Loucy (cell line): ENCODE measurements around the gene CACHD1.

Experiments used
- H2AFZ ChIP-seq: fragments of 200-600 bp; sonication (generic); 2 replicates; pipeline ENCODE4 v1.6.0; 2016; ENCODE audit warnings: antibody characterized with exemption, mild to moderate bottlenecking, low read length, moderate library complexity
- H3F3A ChIP-seq: fragments of 200-600 bp; 2 replicates; pipeline ENCODE4 v1.6.0; 2016; ENCODE audit warnings: antibody characterized with exemption, low read depth, mild to moderate bottlenecking
- H3K27me3 ChIP-seq: fragments of 200-600 bp; sonication (generic); 2 replicates; pipeline ENCODE4 v1.6.1; 2014; ENCODE audit warnings: low read length, mild to moderate bottlenecking; ENCODE audit not compliant: insufficient read depth, poor library complexity, severe bottlenecking
- H3K36me3 ChIP-seq: fragments of 200-600 bp; sonication (generic); 2 replicates; pipeline ENCODE4 v1.6.1; 2016; ENCODE audit warnings: low read length; ENCODE audit not compliant: insufficient read depth
- H3K4me1 ChIP-seq: fragments of 200-600 bp; sonication (generic); 2 replicates; pipeline ENCODE4 v1.5.1; 2014; ENCODE audit warnings: low read length, mild to moderate bottlenecking; ENCODE audit not compliant: insufficient read depth, poor library complexity, severe bottlenecking
- H3K4me2 ChIP-seq: fragments of 200-600 bp; sonication (generic); 2 replicates; pipeline ENCODE4 v1.6.0; 2014; ENCODE audit warnings: antibody characterized with exemption, low read length, low read depth, mild to moderate bottlenecking; ENCODE audit not compliant: poor library complexity, severe bottlenecking
- H3K4me3 ChIP-seq: fragments of 200-600 bp; sonication (generic); 2 replicates; pipeline ENCODE4 v1.5.1; 2014; ENCODE audit warnings: low read length, mild to moderate bottlenecking, mixed read lengths; ENCODE audit not compliant: poor library complexity, severe bottlenecking
- H3K79me2 ChIP-seq: fragments of 200-600 bp; sonication (generic); 2 replicates; pipeline ENCODE4 v1.6.1; 2014; ENCODE audit warnings: low read length; ENCODE audit not compliant: insufficient read depth
- H3K9ac ChIP-seq: fragments of 200-600 bp; sonication (generic); 2 replicates; pipeline ENCODE4 v1.6.0; 2014; ENCODE audit warnings: mild to moderate bottlenecking, low read depth, low read length, moderate library complexity; ENCODE audit not compliant: poor library complexity, severe bottlenecking
- H3K9me2 ChIP-seq: fragments of 200-600 bp; sonication (generic); replicated peaks from 2 replicates; pipeline ENCODE4 v1.6.1; 2016; ENCODE audit warnings: low read depth, low read length, mixed read lengths
- H3K9me3 ChIP-seq: fragments of 200-600 bp; sonication (generic); 2 replicates; pipeline ENCODE4 v1.6.1; 2014; ENCODE audit warnings: mild to moderate bottlenecking, antibody characterized with exemption, low read length, low read depth; ENCODE audit not compliant: insufficient read depth
- H4K20me1 ChIP-seq: fragments of 200-600 bp; sonication (generic); 2 replicates; pipeline ENCODE4 v1.6.0; 2014; ENCODE audit warnings: antibody characterized with exemption, low read length, mild to moderate bottlenecking; ENCODE audit not compliant: insufficient read depth, poor library complexity, severe bottlenecking
- CTCF ChIP-seq: fragments of 200-600 bp; sonication (generic); conservative IDR thresholded peaks from 2 replicates; pipeline ENCODE4 v1.5.1; 2014; ENCODE audit warnings: mild to moderate bottlenecking, antibody characterized with exemption, low read length
- EZH2phosphoT487 ChIP-seq: fragments of 200-600 bp; IDR thresholded peaks from 2 replicates; pipeline ENCODE4 v1.6.1; 2018; ENCODE audit warnings: antibody characterized with exemption, mild to moderate bottlenecking, moderate library complexity, borderline replicate concordance

Gene CACHD1

GRCh38 chr1:64597113-64597512 lies 127.2 kb downstream of the CACHD1 start:
- Histone ChIP-seq H3K4me2 (no peak overlapping the region), H3K9ac (no peak overlapping the region)

GRCh38 chr1:64598100-64598571 lies 128.2 kb downstream of the CACHD1 start:
- no peak for TF ChIP-seq CTCF
- no peak for TF ChIP-seq EZH2phosphoT487
- H3K27me3 ChIP-seq: no peaks in the 10 kb centered on the region
- no peaks in the 10 kb centered on the region for H3K79me2 ChIP-seq
- H3K9me3 ChIP-seq: no peaks in the 10 kb centered on the region
- H2AFZ ChIP-seq: no peak overlapping the region
- no peaks in the 10 kb centered on the region for H3F3A ChIP-seq
- H3K9me2 ChIP-seq: no peaks in the 10 kb centered on the region
- peaks cover 10% of the 10 kb centered on the region; the same call in 1 of the 2 replicates for H3K36me3 ChIP-seq
- H3K4me2 ChIP-seq: no peak overlapping the region
- no peaks in the 10 kb centered on the region for H3K4me1 ChIP-seq
- no peaks in the 10 kb centered on the region for H4K20me1 ChIP-seq
- no peak overlapping the region for H3K9ac ChIP-seq
- H3K4me3 ChIP-seq: no peak overlapping the region

More at GRCh38 chr1:64597113-64597512, 127.2 kb downstream of the CACHD1 start:
- Histone ChIP-seq H3K4me3 (no peak overlapping the region), H3K9me3 (no peaks in the 10 kb centered on the region), H3K9me2 (no peaks in the 10 kb centered on the region), H3F3A (no peaks in the 10 kb centered on the region), H4K20me1 (no peaks in the 10 kb centered on the region), H3K27me3 (no peaks in the 10 kb centered on the region), H2AFZ (no peak overlapping the region), H3K79me2 (no peaks in the 10 kb centered on the region), H3K36me3 (peaks cover 10% of the 10 kb centered on the region; the same call in 1 of the 2 replicates), H3K4me1 (no peaks in the 10 kb centered on the region)
- TF ChIP-seq CTCF: no peak
- TF ChIP-seq EZH2phosphoT487: no peak

GRCh38 chr1:64599242-64599641 lies 129.3 kb downstream of the CACHD1 start:
- Histone ChIP-seq H3K9me3 (no peaks in the 10 kb centered on the region), H3K4me2 (no peak overlapping the region), H3K4me3 (no peak overlapping the region), H2AFZ (no peak overlapping the region), H3K27me3 (no peaks in the 10 kb centered on the region), H3K4me1 (no peaks in the 10 kb centered on the region), H4K20me1 (no peaks in the 10 kb centered on the region), H3K79me2 (no peaks in the 10 kb centered on the region), H3K9me2 (no peaks in the 10 kb centered on the region), H3F3A (no peaks in the 10 kb centered on the region), H3K36me3 (peaks cover 19% of the 10 kb centered on the region; the same call in 1 of the 2 replicates), H3K9ac (no peak overlapping the region)
- TF ChIP-seq EZH2phosphoT487 (no peak), CTCF (no peak)
